B cell (primary cell): Measurements from ENCODE around the gene MRPL24. TPM values are rescaled to one million over a fixed set of nuclear protein-coding genes. Genes with fewer than 3 reads are reported as not detected.

Source experiments
- ATAC-seq: fragments of 200-7000 bp; cut with Tn5 transposase; one replicate; pipeline ENCODE4 v1.10.0; 2021; ENCODE audit warnings: low read depth, mild to moderate bottlenecking, moderate number of reproducible peaks, moderate library complexity
- CTCF ChIA-PET: fragments of 350-600 bp; sonication (Branson Sonifier 250); formaldehyde crosslinking; loops from one replicate; lab custom pipeline; 2021; ENCODE audit warnings: antibody characterized with exemption, inconsistent platforms; lab: Charles Lee
- POLR2A ChIA-PET: fragments of 350-600 bp; sonication (Branson Sonifier 250); formaldehyde crosslinking; loops from one replicate; lab custom pipeline; 2021; ENCODE audit warnings: antibody characterized with exemption; lab: Charles Lee
- DNase-seq: peaks from one replicate; pipeline ENCODE4 v3.0.0; 2013
- H2AFZ ChIP-seq: 2 replicates; pipeline ENCODE4 v1.6.1; 2012; ENCODE audit warnings: mild to moderate bottlenecking, low read depth, low read length; ENCODE audit not compliant: insufficient read depth, poor library complexity, severe bottlenecking
- H3K27ac ChIP-seq, 2 donors: 1 replicate in 1 of 2; 2 replicates in 1 of 2; pipeline ENCODE4 v1.5.1; 2012 to 2013; ENCODE audit warnings: low read length in 2 of 2, mild to moderate bottlenecking in 2 of 2, moderate library complexity in 1 of 2
- H3K27me3 ChIP-seq, 4 experiments: fragments of 200-600 bp in 1 of 4; sonication (generic) in 1 of 4; replicated peaks in 1 of 4; 1 replicate in 2 of 4; 2 replicates in 2 of 4; pipeline versions ENCODE4 v1.6.1 to v1.7.0; 2013 to 2016; ENCODE audit warnings: low read length in 3 of 4, mild to moderate bottlenecking in 2 of 4, mixed read lengths in 1 of 4, moderate library complexity in 1 of 4; ENCODE audit not compliant: insufficient read depth in 4 of 4, control insufficient read depth in 3 of 4; ENCODE audit errors: control extremely low read depth in 1 of 4
- H3K36me3 ChIP-seq, 2 experiments: replicated peaks in 1 of 2; 1 replicate in 1 of 2; 2 replicates in 1 of 2; pipeline versions ENCODE4 v1.6.1 to v1.7.1; 2013; ENCODE audit warnings: low read length in 1 of 2; ENCODE audit not compliant: insufficient read depth in 2 of 2, control insufficient read depth in 1 of 2; ENCODE audit errors: control extremely low read depth in 1 of 2, extremely low read depth in 1 of 2
- H3K4me1 ChIP-seq, 2 donors: fragments of 200-600 bp in 1 of 2; sonication (generic) in 1 of 2; 1 replicate in 1 of 2; 2 replicates in 1 of 2; pipeline versions ENCODE4 v1.5.1 to v1.6.1; 2013 to 2017; ENCODE audit warnings: low read length in 2 of 2; ENCODE audit not compliant: control insufficient read depth in 2 of 2, insufficient read depth in 2 of 2
- H3K4me2 ChIP-seq: replicated peaks from 2 replicates; pipeline ENCODE3; 2012; ENCODE audit warnings: mild to moderate bottlenecking, low read depth, low read length; ENCODE audit not compliant: poor library complexity, severe bottlenecking
- H3K4me3 ChIP-seq, 5 experiments: fragments of 200-600 bp in 1 of 5; sonication (generic) in 1 of 5; 1 replicate in 3 of 5; 2 replicates in 2 of 5; pipeline versions ENCODE4 v1.5.1 to v1.7.0; 2011 to 2016; ENCODE audit warnings: low read length in 4 of 5, mild to moderate bottlenecking in 4 of 5, low read depth in 2 of 5, control low read depth in 1 of 5, moderate library complexity in 1 of 5; ENCODE audit not compliant: insufficient read depth in 1 of 5; ENCODE audit errors: control extremely low read depth in 1 of 5, extremely low read depth in 1 of 5
- H3K79me2 ChIP-seq: fragments of 200-600 bp; sonication (generic); one replicate; pipeline ENCODE4 v1.6.0; 2016; ENCODE audit warnings: low read length; ENCODE audit not compliant: control insufficient read depth, insufficient read depth
- H3K9ac ChIP-seq: fragments of 200-600 bp; sonication (generic); 2 replicates; pipeline ENCODE4 v1.6.1; 2017; ENCODE audit warnings: mild to moderate bottlenecking, low read length, moderate library complexity
- H3K9me3 ChIP-seq, 3 donors: one replicate each; pipeline versions ENCODE4 v1.6.1 to v1.7.1; 2013; ENCODE audit warnings: low read length in 2 of 3; ENCODE audit not compliant: control insufficient read depth in 2 of 3, insufficient read depth in 1 of 3; ENCODE audit errors: control extremely low read depth in 1 of 3
- H4K20me1 ChIP-seq: 2 replicates; pipeline ENCODE4 v1.6.0; 2012; ENCODE audit warnings: mild to moderate bottlenecking, low read length; ENCODE audit not compliant: insufficient read depth, control insufficient read depth, poor library complexity, severe bottlenecking
- H3K27ac Mint-ChIP-seq: one replicate; pipeline ENCODE4 v1.8.0; 2021; ENCODE audit warnings: mixed read lengths
- H3K27me3 Mint-ChIP-seq: one replicate; pipeline ENCODE4 v1.8.0; 2021; ENCODE audit warnings: mixed read lengths
- H3K4me1 Mint-ChIP-seq: one replicate; pipeline ENCODE4 v1.8.0; 2021; ENCODE audit warnings: mixed read lengths
- H3K4me3 Mint-ChIP-seq: one replicate; pipeline ENCODE4 v1.8.0; 2021; ENCODE audit warnings: mixed read lengths
- H3K9me3 Mint-ChIP-seq: one replicate; pipeline ENCODE4 v1.8.0; 2022; ENCODE audit warnings: mixed read lengths; ENCODE audit not compliant: insufficient read depth
- CTCF ChIP-seq: fragments of 200-600 bp; IDR thresholded peaks from one replicate; pipeline ENCODE4 v1.8.0; 2022; ENCODE audit warnings: antibody characterized with exemption, mild to moderate bottlenecking
- EZH2 ChIP-seq: IDR thresholded peaks from 2 replicates; pipeline ENCODE4 v1.6.1; 2012; ENCODE audit warnings: borderline replicate concordance, low read depth, mild to moderate bottlenecking, moderate library complexity, low read length; ENCODE audit not compliant: insufficient read depth, poor library complexity, severe bottlenecking
- WGBS: methylation state at CpG from one replicate; pipeline ENCODE4 v1.1.5; 2013; ENCODE audit warnings: missing lambda C conversion rate; ENCODE audit not compliant: insufficient coverage; 5-methylcytosine and 5-hydroxymethylcytosine counted together
- intact Hi-C: fragments of 100-400 bp; cut with micrococcal nuclease; formaldehyde crosslinking; loops from one replicate; pipeline ENCODE4 v1.10.0; 2022
- polyA plus RNA-seq: library from polyadenylated mRNA; depleted of rRNA; stranded (reverse); fragments of >200 nt; gene quantifications from 2 replicates; pipeline ENCODE4 v1.2.3, GENCODE V29; 2012
- total RNA-seq, 2 donors: library from RNA; stranded (reverse); fragments of 120-200 nt in 1 of 2; gene quantifications; 1 replicate in 1 of 2; 2 replicates in 1 of 2; pipeline versions ENCODE4 v1.2.3 to v1.2.4, GENCODE V29; 2013 to 2022

The MRPL24 gene
- total and polyA plus RNA-seq, 2 donors (not counting 1 experiment from before 2014, with no cell fraction given), result 34.6 to 39.4 TPM

DNA sequence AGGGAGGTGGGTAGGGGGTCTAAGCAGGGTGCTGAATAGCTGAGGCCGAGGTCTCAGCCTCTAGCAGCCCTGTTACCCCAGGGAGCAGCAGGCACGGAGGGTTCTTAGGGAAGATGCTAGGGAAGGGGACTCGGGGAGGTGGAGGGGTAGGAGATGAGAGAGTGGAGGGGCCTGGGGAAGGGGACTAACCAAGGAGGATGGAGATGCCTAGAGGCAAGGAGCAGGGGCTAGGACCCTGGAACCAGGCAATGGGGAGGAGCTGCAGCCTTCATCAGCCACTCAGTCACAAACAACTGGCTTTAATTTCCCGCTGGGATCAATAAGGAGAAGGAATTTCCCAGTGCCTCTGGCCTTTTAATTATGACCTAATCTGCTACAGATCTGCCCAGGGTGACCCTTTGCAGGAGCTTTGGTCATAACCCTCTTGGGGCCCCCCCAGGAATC is 32.6 kb downstream of the MRPL24 start:
- TF ChIP-seq CTCF (no peak), EZH2 (no peak)
- DNase-seq (no peak), ATAC-seq (no peak)
- Histone ChIP-seq H3K27me3 (peaks cover 3 to 34% (median 22%) of the 10 kb centered on the region in 4 experiments), H3K27ac (no peak overlapping the region), H3K79me2 (no peaks in the 10 kb centered on the region), H3K9ac (no peak overlapping the region), H4K20me1 (peaks cover 7% of the 10 kb centered on the region), H3K4me1 (peaks cover 28% of the 10 kb centered on the region in 2 donors), H3K4me3 (no peak overlapping the region), H3K36me3 (no peaks in the 10 kb centered on the region), H2AFZ (no peak overlapping the region), H3K9me3 (peaks cover 0 to 3% (median 0%) of the 10 kb centered on the region in 3 donors), H3K4me2 (no peak overlapping the region)
- 48% methylated on average over 3 of the region's 4 CpGs for WGBS
- no peak overlapping the region for H3K27ac Mint-ChIP-seq
- H3K4me1 Mint-ChIP-seq, result peaks cover 32% of the 10 kb centered on the region
- H3K27me3 Mint-ChIP-seq, result peaks cover 13% of the 10 kb centered on the region
- H3K4me3 Mint-ChIP-seq, result no peak overlapping the region
- no peaks in the 10 kb centered on the region for H3K9me3 Mint-ChIP-seq
- intact Hi-C loops, result loop anchor here (5.0 kb wide), 1 partner anchor 154 kb away; the partner anchor contains the start of gene NTRK1
- ChIA-PET CTCF (interaction anchor here (7.6 kb wide), 1 partner anchor 18 kb away, joined by 80 read pairs; no protein-coding TSS in a partner anchor), POLR2A (no interaction called here)
